CD4-positive, alpha-beta T cell treated with Interleukin-21 for 1 hour (primary cell): ENCODE data around the gene SCG2.

Experiments
- DNase-seq: peaks from one replicate; pipeline ENCODE4 v3.0.0-alpha.2; 2020

The SCG2 gene

GRCh38 chr2:223566396-223566795 lies 35.8 kb downstream of the SCG2 start:
- DNase-seq, result no peak

- DNase-seq, result no peak
These were observed 38.7 kb downstream of the SCG2 start for GRCh38 chr2:223563462-223563861.

GRCh38 chr2:223562078-223562477 lies 40.1 kb downstream of the SCG2 start:
- DNase-seq, result no peak

- DNase-seq, result no peak
These were observed 41.3 kb downstream of the SCG2 start for GRCh38 chr2:223560749-223561435.

GRCh38 chr2:223558970-223559369 lies 43.2 kb downstream of the SCG2 start:
- DNase-seq, result no peak

- DNase-seq, result no peak
These were observed 47.2 kb downstream of the SCG2 start for GRCh38 chr2:223554923-223555322.

- no peak for DNase-seq
These were observed 52.9 kb downstream of the SCG2 start for GRCh38 chr2:223549215-223549614.

GRCh38 chr2:223548194-223548593 lies 54.0 kb downstream of the SCG2 start:
- DNase-seq, result no peak
